Measurements from ENCODE around the gene RNF11.

The RNF11 gene

GRCh38 chr1:51234721-51235425, 1.2 kb upstream of the RNF11 start:
- peak in 1 of 2 experiments; percentile 45; a peak in 1 of 4 replicates for TF ChIP-seq REST (IDR thresholded peaks at IDR 0.05; ENCODE audit: insufficient read depth in 1 of 2, low read depth in 2 of 2, low read length in 2 of 2)
- TF ChIP-seq TAF1 (IDR thresholded peaks at IDR 0.05; ENCODE audit: borderline replicate concordance, insufficient read depth, low read length), result no peak

- TF ChIP-seq SIN3A (IDR thresholded peaks at IDR 0.05; ENCODE audit: borderline replicate concordance, insufficient read depth, low read length), result 0 out of 2 replicates have a peak, but pooled peaks have one; percentile 26
- TF ChIP-seq FOXP2 (optimal IDR thresholded peaks at IDR 0.05; ENCODE audit: borderline replicate concordance, extremely low read depth, extremely low read length, insufficient read depth), result no peak
- no peak for TF ChIP-seq REST (IDR thresholded peaks at IDR 0.05; ENCODE audit: insufficient read depth in 1 of 2, low read depth in 2 of 2, low read length in 2 of 2)
- TF ChIP-seq TAF1 (IDR thresholded peaks at IDR 0.05; ENCODE audit: borderline replicate concordance, insufficient read depth, low read length), result peak; percentile 43; the same call in 1 of the 2 replicates
Measured at GRCh38 chr1:51236531-51237350, 668 bp downstream of the RNF11 start.

- no peak for TF ChIP-seq REST (IDR thresholded peaks at IDR 0.05; ENCODE audit: insufficient read depth in 1 of 2, low read depth in 2 of 2, low read length in 2 of 2)
Measured at GRCh38 chr1:51237351-51238033, 1.4 kb downstream of the RNF11 start.

- no peak for TF ChIP-seq TAF1 (IDR thresholded peaks at IDR 0.05; ENCODE audit: borderline replicate concordance, insufficient read depth, low read length)
- TF ChIP-seq FOXP2 (optimal IDR thresholded peaks at IDR 0.05; ENCODE audit: borderline replicate concordance, extremely low read depth, extremely low read length, insufficient read depth), result no peak
- TF ChIP-seq POLR2AphosphoS5 (IDR thresholded peaks at IDR 0.05; ENCODE audit: low read depth, low read length), result no peak
- no peak for TF ChIP-seq REST (IDR thresholded peaks at IDR 0.05; ENCODE audit: insufficient read depth in 1 of 2, low read depth in 2 of 2, low read length in 2 of 2)
Measured at GRCh38 chr1:51238034-51238403, 1.9 kb downstream of the RNF11 start.

Data from PFSK-1 (cell line).